Stimulated activated CD4-positive, alpha-beta T cell treated with anti-CD3 and anti-CD28 coated beads, Interleukin-4, amount 100 ng/mL, for 4 hours (primary cell): Measurements from ENCODE around the gene NPC1.
"Not testable (repeated sequence)": the region's sequence is repeated elsewhere in the genome, so short reads cannot be mapped to it uniquely, and the experiment has no call there.

Experiments used
- DNase-seq, 2 experiments: peaks; one replicate each; pipeline ENCODE4 v3.0.0-alpha.2; 2020

The NPC1 gene

DNA sequence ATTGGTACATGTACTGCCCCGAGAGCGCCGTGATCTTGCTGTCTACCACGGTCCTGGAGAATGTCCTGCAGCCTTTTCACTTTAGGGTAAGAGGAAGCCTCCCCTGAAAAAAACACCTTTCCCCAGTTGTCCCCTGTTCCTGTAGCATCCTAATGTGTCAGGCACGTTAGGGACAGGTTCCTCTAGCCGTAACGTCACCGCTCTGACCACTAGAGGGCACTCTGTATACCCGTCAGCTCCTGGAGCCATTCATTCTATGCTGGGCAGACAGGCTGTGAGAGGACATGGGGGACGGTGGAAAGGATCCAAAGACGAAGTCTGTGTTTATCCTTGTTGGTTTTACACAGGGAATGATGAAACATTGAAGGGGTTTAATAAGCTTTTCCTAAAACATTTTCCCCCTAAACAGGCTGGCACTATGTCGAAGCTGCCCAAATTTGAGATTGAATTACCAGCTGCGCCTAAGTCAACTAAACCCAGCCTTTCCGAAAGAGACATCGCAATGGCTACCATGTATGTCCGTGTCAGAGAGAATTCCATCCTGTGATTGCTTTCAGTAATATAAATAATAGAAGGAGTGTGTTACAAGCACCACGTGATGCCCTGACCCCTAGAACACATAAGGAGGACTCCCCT, 70.3 kb downstream of the NPC1 start:
- DNase-seq, result peak; percentile 59 to 72

DNA sequence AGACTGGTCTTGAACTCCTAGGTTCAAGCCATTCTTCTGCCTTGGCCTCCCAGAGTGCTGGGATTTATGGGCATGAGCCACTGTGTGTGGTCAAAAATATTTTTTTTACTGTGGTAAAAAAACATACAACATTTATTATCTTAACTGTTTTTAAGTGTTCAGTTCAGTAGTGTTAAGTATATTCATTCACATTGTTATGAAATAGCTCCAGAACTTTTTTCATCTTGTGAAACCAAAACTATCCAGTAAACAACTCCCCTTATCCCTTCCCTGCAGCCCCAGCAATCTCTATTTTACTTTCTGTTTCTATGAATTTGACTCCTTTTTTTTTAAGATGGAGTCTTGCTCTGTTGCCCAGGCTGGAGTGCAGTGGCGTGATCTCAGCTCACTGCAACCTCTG, 73.7 kb downstream of the NPC1 start:
- DNase-seq, result no peak

DNA sequence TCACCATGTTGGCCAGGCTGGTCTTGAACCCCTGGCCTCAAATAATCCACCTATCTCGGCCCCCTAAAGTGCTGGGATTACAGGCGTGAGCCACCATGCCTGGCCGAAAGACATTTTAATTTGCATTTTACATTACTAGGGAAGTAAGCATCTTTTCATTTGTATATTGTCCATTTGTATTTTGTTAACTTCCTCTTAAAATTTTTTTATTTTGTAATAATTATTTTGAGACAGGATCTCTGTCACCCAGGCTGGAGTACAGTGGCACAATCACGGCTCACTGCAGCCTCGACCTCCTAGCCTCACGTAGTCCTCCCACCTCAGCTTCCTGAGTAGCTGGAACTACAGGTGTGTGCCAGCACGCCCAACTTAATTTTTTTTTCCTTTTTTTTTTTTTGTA, 74.1 kb downstream of the NPC1 start:
- not testable (repeated sequence) for DNase-seq

DNA sequence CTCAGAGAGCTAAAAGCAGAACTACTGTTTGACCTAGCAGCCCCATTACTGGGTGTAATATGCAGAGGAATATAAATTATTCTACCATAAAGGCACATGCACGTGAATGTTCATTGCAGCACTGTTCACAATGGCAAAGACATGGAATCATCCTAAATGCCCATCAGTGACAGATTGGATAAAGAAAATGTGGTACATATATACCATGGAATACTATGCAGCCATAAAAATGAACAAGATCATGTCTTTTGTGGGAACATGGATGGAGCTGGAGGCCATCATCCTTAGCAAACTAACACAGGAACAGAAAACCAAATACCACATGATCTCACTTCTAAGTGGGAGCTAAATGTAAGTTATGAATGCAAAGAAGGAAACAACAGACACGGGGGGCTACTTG, 75.4 kb downstream of the NPC1 start:
- not testable (repeated sequence) for DNase-seq

DNA sequence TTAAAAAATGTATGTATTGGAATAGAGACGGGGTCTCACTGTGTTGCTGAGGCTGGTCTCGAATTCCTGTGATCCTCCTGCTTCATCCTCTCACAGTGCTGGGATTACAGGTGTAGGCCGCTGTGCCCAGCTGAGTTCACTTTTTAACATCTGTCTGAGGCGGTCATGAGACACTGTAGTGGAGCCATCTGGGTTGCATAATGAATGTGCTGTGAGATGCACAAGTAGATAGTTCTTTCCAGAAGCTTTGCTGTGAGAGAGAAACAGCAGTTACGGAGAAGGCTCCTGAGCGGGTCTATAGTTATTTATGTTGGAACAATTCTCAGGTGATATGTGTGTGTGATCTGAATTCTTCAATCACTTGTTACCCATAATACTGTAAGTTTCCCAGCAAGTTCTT, 79.9 kb downstream of the NPC1 start:
- no peak for DNase-seq

DNA sequence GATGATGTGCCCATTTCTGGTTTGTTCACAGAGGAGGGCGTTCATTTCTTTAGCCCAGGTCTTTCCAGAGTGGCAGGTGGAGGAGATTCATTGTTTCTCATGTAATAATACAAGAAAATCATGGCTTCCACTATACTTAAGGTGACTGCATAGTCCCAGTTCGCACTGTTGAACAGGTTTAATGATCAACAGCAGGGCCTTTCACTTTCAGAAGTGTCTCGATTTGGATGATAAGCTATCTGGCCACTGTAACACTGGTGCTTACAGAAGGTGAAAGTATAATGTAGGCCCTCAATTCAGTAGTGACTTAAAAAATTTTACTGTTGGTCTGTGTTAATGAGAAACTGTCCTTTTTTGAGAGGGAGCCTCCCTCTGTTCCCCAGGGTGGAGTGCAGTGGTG, 81.6 kb downstream of the NPC1 start:
- DNase-seq, result no peak

DNA sequence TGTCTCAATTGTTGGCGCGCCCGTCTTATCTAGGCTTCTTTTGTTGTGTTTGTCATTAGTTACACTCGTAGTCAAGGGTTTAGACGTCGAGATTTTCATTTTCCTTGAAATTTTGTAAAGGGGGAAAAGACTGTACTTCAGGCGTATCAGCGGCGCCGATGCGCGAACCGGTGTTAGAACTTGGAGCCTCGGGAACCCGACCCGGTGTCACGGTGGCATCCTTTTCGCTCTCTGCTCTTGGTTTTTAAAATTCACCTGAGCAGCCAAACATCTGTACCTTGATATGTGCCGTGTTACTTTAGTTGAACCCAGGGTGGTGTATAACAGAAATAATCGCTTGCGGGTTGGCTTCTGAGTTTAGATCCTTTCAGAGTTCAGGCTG, 82.4 kb downstream of the NPC1 start:
- no peak for DNase-seq

DNA sequence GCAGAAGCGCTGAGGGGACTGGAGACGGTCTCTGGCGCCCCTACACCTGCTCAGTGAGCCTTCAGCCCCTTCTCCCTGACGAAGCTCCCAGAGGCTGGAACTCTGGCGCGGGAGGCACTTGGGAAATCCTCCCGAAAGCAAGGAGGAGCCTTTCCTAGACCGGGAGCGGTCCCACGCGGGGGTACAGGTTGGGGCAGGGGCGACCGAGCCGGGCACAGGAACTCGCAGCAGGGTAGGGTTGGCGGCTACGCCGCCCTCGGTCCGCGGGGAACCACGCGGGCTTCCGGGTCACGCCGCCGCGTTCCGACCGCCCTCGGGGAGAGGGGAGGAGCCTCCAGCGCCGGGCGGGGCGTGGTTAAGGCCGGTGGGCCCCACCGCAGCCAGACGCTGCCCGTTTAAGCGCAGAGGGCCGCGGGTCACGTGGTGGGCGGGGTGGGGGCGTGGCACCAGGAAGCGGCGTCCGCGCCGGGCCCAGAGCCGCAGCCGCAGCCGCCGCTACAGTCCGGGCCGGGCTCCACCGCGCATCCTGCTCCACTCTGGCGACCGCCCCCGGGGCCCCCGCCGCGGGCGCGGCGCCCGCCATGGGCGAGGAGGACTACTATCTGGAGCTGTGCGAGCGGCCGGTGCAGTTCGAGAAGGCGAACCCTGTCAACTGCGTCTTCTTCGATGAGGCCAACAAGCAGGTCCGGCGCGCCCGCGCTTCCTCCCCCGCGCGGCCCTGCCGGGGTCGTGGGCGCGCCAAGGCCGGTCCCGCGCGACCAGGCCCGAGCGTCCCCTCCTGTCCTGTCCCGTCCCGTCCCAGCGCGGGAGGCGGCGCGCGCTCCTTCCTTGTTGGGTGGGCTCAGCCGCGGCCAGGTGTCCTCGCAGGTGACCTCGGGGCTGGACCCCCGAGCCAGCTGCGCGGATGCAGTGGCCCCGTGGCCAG, 83.0 kb downstream of the NPC1 start, which contains the start of gene RMC1:
RMC1 (plus strand) TSS at position 474 of the 925 bp plus-strand sequence; CDS start at position 582, 108 bp downstream.
- DNase-seq, result peak; percentile 95 to 99

DNA sequence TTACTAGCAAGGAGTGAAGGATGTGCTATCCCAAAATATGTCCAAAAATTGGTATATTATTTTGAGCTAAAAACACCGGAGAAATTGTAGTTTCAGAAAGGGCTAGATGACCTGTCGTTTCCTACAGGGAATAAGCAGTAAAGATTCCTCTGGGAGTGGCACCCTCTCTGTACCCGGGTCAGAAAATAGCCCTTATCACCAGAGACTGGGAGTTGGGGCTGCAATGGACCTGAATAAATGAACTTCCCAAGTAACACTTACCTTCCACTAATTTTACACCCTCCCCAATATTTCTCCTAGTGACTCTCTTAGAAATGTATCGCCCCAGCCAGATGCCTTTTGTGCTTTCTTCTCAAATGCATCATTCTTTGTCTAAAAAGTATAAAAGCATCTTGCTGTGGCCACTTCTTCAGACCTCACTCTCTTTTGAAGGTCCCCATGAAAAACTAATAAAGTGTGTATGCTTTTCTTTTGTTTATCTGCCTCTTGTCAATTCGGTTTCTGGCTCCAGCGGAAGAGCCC, 83.7 kb downstream of the NPC1 start:
- no peak for DNase-seq

DNA sequence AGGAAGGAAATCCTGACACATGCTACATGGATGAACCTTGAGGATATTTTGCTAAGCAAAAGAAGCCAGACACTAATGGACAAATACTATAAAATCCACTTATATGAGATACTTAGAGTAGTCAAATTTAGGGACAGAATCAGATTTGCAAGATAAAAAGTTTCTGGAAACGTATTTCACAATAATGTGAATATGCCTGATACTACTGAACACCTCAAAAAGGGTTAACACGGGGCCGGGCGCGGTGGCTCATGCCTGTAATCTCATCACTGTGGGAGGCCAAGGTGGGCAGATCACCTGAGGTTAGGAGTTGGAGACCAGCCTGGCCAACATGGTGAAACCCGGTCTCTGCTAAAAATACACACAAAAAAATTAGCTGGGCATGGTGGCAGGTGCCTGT, 84.7 kb downstream of the NPC1 start:
- no peak for DNase-seq

DNA sequence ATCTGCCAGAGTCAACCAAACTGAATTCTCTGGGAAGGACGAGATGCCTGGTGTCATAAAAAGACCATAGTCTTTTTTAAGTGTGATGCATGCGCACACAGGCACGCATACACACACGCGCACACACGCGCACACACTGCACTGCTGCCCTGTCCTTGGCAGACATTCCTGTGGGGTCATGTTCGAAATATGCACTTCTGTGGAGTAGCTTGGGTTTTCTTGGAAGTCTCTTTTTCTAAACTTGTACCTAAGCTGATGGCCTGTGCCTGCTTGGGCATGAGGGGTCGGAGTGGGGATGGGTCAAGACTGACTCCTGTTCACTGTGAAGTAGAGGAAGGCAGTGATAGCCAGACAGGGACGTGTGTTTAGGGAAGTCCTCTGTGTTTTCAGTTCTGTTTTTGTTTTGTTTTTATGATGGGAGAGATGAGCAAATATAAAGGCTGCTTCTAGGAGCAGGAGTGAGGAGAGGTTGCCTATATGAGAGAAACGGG, 87.0 kb downstream of the NPC1 start:
- no peak for DNase-seq

DNA sequence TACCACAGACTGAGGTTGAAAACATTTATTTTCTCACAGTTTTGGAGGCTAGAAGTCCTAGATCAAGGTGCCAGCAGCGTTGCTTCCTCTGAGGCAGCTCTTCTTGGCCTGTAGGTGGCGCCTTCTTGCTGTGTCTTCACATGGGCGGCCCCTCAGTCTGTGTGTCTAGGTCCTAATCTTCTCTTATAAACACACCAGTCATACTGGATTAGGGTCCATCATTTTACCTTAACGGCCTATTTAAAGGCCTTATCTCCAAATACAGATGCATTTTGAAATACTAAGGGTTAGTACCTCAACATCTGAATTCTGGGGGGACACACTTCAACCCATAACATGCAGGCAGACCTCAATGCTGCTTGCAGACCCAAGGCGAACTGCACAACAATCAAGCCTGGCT, 87.4 kb downstream of the NPC1 start:
- peak; percentile 52 to 68 for DNase-seq

DNA sequence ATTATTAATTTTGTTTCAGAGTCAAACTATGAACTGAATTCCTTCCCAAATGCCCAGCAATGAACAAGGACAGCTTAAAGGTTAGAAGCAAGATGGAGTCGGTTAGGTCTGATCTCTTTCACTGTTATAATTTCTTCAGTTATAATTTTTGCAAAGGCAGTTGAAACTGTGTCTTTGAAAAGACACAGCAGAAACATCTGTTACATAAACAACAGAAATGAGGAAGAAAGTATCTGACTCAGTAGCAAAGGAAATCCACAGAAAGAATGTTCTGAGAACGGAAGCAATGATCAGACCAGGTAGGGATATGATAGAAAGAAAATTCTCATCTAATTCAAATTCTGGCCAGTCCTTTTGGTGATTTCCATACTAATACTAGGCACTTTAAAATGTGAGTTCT, 88.2 kb downstream of the NPC1 start:
- no peak for DNase-seq

DNA sequence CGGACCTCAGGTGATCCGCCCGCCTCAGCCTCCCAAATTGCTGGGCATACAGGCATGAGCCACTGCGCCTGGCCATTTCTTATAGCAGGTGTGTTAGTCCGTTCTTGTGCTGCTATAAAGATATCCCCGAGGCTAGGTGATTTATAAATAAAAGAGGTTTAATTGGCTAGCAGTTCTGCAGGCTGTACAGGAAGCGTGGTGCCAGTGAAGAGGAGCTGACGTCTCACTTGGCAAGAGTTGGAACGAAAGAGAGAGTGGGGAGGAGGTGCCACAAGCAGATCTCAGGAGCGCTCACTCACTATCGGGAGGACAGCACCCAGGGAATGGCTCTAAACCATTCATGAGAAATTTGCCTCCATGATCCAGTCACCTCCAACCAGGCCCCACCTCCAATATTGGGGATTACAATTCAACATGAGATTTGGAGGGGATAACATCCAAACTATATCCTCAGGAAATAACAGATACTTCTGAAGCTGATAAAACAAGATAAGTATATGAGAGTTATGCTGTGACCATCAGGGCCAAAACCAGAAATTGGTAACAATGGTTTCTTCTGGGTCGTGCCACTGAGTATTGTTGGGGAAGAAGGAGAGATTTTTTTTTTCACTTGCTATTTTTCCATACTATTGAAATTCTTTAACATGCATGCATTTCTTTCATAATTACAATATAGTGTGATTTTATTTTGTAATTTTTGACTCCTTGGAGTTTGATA, 90.4 kb downstream of the NPC1 start:
- DNase-seq, result no peak

DNA sequence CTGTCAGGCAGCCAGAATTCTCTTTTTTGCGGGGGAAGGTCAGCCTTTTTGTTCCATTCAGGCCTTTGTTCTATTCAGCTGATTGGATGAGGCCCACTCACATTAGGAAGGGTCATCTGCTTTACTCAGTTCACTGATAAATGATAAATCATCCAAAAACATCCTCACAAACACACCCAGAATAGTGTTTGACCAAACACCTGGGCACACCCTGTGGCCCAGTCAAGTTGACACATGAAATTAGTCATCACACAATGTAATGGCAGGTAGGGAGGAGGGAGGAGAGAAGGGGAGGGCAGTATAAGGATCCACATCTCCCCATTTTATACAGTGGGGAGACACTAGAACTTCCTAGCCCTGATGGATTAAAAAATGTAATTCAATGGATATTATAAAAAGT, 91.3 kb downstream of the NPC1 start:
- no peak for DNase-seq

DNA sequence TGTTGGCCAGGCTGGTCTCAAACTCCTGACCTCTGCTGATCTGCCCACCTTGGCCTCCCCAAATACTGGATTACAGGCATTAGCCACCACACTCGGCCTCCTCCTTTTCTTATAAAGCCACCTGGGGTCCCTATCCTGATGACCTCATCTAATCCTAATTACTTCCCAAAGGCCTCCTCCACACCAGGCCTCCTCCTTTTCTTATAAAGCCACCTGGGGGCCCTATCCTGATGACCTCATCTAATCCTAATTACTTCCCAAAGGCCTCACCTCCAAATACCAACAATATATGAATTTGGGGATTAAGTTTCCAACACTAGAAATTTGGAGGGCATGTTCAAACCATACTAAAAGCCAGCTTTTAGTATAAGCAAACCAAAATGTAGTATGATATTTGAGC, 92.7 kb downstream of the NPC1 start:
- no peak for DNase-seq

DNA sequence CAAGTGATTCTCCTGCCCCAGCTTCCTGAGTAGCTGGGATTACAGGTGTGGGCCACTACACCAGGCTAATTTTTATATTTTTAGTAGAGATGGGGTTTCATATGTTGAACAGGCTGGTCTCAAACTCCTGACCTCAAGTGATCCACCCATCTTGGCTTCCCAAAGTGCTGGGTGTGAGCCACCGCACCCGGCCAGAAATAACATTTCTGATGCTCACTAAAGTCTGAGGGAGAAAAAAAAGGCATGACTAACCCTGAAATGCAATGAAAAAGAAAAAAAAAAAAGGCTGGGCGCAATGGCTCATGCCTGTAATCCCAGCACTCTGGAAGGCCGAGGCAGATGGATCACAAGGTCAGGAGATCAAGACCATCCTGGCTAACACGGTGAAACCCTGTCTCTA, 96.7 kb downstream of the NPC1 start:
- DNase-seq, result not testable (repeated sequence)

DNA sequence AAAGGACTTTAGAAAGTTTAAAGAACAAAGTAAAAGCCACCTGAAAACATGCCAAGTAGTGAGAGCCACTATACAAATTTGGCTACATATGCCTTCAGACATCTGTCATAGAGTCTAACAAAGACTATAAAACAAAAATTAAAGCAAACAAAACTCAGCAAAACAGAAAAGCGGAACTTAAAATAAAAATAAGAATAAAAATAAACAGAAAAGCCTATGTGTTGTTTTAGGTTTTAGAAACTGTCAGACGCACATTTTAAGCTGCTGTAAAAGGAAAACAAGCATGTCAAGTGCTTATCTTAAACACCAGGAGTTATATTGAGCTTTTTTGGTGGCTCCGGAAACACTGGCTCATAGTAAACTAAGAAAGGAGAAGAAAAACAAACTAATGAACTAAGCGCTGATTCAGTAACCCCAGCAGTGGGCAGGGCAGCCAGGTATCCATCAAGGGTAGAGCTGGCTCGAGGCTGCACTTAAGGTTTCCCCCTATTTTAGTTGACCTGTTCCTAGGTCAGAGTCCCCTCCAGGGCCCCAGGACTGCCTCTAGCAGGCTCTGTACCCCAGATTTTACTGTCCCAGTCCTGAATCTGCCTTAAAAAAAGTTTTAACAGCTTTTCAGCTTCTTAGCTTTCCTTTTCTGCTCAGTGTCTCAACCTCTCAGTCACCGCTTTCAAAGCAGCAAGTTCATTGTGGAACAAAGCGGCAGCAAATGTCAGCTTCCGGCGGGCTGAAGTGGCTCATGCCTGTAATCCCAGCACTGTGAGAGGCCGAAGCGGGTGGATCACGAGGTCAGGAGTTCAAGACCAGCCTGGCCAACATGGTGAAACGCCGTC, 98.4 kb downstream of the NPC1 start:
- DNase-seq, result peak; percentile 20 to 43

DNA sequence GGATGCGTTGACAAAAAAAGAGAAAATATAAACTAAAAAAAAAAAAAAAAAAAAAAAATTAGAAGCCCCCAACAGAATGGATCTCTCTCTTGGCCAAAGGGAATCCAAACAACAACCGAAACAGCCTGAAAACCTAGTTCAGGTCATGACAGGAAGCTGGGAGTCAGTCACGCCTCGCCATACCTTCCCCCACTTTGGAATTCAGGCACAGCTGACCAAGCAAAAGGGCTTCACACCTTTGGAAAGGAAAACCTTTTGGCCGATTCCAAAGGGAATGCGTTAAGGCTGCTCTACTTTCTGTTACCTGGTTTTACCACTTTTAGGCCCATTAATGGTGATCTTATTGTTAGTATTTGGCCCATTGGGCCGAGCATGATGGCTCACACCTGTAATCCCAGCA, 100.9 kb downstream of the NPC1 start:
- no peak for DNase-seq

DNA sequence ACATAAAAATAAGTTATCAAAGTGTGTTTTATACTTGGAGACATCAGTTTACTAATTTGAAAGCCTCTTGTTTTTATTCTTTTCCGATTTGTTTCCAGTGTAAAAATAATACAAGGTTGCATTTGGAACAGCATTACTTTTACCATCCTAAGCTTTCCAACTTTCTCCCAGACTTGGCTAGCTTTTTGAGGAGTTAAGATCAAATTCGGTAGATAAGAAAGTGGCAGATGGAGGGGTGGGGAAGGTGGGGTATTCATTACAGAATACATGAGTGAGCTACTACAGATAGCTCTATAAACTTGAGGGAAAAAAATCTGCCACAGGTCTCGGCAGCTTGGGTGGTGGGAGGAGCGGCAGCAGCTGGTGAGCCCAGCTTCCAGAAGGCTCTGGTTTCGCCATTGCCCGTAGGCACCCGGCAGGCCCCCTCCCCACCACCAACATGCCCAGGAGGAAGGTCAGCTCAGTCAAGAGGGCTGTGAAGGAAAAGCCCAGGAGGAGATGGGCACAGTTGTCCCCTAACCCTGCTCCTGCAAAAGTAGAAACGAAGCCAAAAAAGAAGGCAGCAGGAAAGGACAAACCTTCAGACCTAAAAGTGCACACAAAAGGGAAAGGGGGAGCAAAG, 101.6 kb downstream of the NPC1 start:
- no peak for DNase-seq
